Ureter (tissue), 1 donor: ENCODE results near the gene FRMD5. TPM values are rescaled to one million over a fixed set of nuclear protein-coding genes. Genes with fewer than 3 reads are reported as not detected.

Source experiments
- DNase-seq: peaks from one replicate; pipeline ENCODE4 v3.0.0-alpha.2; 2020; ENCODE audit warnings: low spot score
- total RNA-seq: library from RNA; stranded (reverse); gene quantifications from one replicate; pipeline ENCODE4 v1.2.4, GENCODE V29; 2023
- donor health status: DM: yes; HTN: yes; CAD: no.

FRMD5 gene
- total RNA-seq, 1 donor from 2014 or later = 0.60 TPM

- DNase-seq = no peak
These were observed 34.3 kb downstream of the FRMD5 start for GRCh38 chr15:44160796-44161195.

- no peak for DNase-seq
These were observed 35.6 kb downstream of the FRMD5 start for GRCh38 chr15:44159492-44159891.

GRCh38 chr15:44158111-44158510 lies 37.0 kb downstream of the FRMD5 start:
- DNase-seq = no peak

GRCh38 chr15:44157679-44158078 lies 37.4 kb downstream of the FRMD5 start:
- DNase-seq = no peak

- DNase-seq = no peak
These were observed 41.7 kb downstream of the FRMD5 start for GRCh38 chr15:44153352-44153751.

- DNase-seq = no peak
These were observed 45.8 kb downstream of the FRMD5 start for GRCh38 chr15:44149224-44149623.

GRCh38 chr15:44148580-44148979 lies 46.5 kb downstream of the FRMD5 start:
- no peak for DNase-seq

GRCh38 chr15:44147636-44148035 lies 47.4 kb downstream of the FRMD5 start:
- DNase-seq = no peak

GRCh38 chr15:44145495-44145894 lies 49.6 kb downstream of the FRMD5 start:
- DNase-seq = no peak

- no peak for DNase-seq
These were observed 50.1 kb downstream of the FRMD5 start for GRCh38 chr15:44144992-44145391.

- no peak for DNase-seq
These were observed 50.9 kb downstream of the FRMD5 start for GRCh38 chr15:44144184-44144583.

GRCh38 chr15:44137750-44138149 lies 57.3 kb downstream of the FRMD5 start:
- DNase-seq = no peak

GRCh38 chr15:44136991-44137477 lies 58.0 kb downstream of the FRMD5 start:
- no peak for DNase-seq

- no peak for DNase-seq
These were observed 63.0 kb downstream of the FRMD5 start for GRCh38 chr15:44132057-44132456.

GRCh38 chr15:44130778-44131177 lies 64.3 kb downstream of the FRMD5 start:
- DNase-seq = no peak

GRCh38 chr15:44129911-44130310 lies 65.2 kb downstream of the FRMD5 start:
- no peak for DNase-seq

GRCh38 chr15:44128443-44128842 lies 66.6 kb downstream of the FRMD5 start:
- no peak for DNase-seq

GRCh38 chr15:44125879-44126278 lies 69.2 kb downstream of the FRMD5 start:
- no peak for DNase-seq

- DNase-seq = no peak
These were observed 92.3 kb downstream of the FRMD5 start for GRCh38 chr15:44102675-44103254.

- no peak for DNase-seq
These were observed 93.1 kb downstream of the FRMD5 start for GRCh38 chr15:44101944-44102343.

GRCh38 chr15:44101286-44101685 lies 93.8 kb downstream of the FRMD5 start:
- DNase-seq = no peak

GRCh38 chr15:44099671-44100070 lies 95.4 kb downstream of the FRMD5 start:
- DNase-seq = no peak

- DNase-seq = no peak
These were observed 97.5 kb downstream of the FRMD5 start for GRCh38 chr15:44097552-44097951.

GRCh38 chr15:44096596-44096995 lies 98.5 kb downstream of the FRMD5 start:
- DNase-seq = no peak
